HG03064 (cell line): ENCODE results near the gene DENND1A.

Experiments
- ATAC-seq: cut with Tn5 transposase; IDR thresholded peaks from one replicate; pipeline ENCODE4 v1.9.1; 2021; ENCODE audit warnings: low read depth; ENCODE audit not compliant: unreplicated experiment

Gene DENND1A

DNA sequence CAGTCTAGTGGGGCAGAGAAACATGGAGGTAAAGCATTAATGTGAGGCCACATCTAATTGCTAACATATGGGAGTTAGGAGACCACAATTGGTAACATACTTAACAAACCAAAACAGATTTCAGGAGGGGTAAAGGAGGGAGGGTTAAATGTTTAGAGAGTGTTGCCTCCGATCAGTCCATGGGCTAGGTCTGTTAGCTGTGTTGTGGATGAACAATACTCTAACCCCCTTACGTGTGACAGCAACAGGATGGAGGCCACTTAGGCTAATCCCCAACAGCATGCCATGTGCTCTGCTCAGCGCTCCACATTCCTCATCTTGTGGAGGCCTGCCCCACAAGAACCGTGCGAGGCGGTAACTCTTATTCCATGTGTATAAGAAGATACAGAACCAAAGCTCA is 406.9 kb downstream of the DENND1A start:
- ATAC-seq, result no peak

DNA sequence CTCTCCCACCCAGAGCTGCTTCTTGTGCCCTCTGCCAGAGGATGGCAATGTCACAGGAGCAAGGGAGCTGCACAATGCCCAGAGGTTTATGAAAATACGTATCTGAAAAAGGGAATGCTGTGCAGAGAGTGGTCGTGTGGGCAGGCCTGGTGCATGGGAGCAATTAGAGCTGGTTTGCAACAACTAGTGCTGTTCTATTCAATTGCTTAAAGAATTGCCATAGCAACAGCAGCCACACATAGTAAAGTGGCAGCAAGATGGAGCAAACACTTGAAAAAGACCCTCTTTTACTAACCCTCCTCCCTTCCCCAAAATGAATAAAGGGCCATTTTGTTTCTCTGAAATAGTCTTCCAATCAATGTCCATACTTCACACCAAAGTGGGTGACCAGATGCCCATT is 407.7 kb downstream of the DENND1A start:
- ATAC-seq, result no peak

DNA sequence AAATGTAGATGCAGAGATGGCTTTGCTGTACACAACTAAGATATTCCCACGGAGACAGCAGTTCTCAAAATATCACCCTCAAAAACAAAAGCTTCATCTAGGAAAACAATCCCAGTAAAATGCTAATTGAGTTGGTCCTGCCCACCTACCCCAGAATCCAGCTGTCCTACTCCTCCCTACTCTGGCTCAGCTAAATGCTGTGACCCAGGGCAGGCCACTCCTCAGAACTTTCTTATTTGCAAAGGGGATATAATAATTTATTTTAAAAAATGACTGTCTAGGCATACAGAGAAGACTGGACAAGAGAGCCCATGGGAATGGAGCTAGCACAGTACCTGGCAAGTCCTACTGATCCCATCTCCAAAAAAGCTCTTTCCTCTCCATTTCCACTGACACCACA is 411.6 kb downstream of the DENND1A start:
- no peak for ATAC-seq

DNA sequence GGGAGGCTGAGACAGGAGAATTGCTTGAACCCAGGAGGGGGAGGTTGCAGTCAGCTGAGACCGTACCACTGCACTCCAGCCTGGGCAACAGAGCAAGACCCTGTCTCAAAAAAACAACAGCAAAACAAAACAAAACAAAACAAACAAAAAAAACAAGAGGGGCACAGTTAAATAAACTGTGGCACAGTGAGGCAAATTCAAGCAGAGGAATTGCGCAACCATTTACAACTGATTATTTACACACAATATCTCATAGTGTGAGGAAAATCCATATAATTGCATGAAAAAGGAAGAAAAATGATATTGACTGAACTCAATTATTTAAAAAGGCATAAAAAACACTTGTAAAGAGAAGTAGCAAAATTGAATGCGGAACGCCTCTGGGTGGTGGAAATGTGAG is 412.4 kb downstream of the DENND1A start:
- ATAC-seq, result no peak

DNA sequence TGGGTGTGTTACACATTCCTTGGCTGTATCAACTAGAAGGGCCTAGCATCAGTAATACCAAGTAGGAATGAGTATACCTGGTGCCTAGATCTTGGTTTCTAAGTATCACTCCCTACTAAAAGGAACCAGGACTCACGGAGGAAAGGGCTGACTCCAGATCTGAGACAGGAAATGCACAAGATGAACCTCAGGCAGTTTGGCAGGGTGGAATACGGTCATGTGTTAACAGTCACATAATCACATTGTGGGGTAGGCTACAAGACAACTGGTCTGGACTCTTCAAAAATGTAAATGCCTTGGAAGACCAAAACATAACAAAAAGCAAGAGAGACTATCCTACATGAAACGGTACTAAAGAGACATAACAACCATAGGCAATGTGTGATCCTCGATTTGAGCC is 415.2 kb downstream of the DENND1A start:
- no peak for ATAC-seq

DNA sequence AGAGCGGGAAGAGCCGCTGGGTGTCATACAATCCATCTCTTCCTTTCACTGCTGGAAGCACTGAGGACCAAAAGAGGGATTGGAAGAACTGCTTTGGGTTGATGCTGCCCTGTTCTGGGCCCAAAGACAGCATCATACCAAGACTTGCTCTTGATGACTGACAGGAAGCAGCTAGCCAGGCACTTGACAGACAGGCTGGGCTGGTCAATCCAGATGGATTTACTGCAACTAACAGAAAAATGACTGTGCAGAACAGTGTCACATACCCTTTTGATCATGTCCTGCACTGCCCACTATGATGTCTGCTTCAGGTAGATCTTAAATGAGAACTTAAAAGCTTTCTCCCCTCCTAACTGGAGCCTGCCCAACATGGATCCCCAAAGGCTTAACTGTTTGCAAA is 416.4 kb downstream of the DENND1A start:
- ATAC-seq, result no peak

DNA sequence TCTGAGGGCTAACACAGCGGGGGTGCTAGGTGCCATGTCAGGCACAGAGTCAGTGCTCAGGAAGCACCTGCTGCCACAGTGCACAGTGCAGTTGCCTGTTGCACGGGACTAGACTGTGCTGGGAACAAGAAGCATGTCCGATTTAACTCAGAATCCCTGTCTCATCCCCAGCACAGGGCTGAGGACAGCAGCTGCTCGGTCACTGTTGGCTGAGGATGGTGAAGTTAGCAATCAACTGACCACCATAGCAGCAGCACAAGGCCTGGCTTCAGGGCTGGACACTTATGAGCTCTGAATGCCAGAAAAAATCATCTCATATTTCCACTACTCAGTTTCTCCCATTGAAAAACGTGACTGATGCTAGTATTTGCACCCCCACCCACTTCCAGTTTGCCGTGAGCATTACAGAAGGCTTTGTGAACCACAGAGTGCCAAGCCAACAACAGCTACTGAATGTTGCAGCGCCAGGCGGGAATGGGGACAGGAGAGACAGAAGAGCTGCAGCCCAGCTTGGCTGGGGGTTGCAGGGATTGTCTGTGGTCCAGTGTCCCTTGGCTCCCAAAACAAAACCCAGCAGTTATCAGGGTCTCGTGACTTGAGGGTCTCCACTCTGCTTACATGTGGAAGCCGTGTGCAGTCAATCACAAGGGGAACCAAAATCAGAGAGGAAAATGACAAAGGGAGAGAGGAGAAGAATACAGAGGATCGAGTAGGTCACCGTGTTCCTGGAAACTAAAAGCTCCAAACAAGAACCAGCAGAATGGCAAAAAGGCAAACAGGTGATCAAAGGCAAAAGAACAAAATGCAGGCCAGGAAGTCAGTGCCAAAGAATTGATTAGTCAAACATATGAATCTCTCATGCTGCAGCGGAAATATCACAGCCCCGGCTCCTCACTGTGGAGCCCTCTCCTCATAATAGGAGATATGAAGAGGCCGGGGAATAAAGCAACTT is 418.3 kb downstream of the DENND1A start:
- ATAC-seq, result no peak

DNA sequence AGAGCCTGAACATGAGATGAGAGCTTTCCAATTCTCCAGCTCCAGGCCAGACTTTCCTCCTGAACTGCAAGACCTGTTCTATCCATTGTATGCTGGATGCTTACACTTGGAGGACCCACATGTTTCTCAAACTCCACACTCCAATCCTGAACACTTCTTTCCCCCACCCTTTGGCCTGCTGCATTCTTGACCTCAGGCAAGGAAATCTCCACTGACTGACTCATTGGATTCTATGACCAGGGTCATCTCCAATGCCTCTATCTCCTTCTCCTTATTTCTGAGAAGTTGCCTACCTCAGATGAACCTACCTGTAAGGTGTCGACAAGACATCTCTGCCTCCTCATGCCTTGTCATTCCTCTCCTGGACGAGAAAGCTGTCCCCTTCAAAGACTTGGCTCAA is 420.3 kb downstream of the DENND1A start:
- no peak for ATAC-seq

DNA sequence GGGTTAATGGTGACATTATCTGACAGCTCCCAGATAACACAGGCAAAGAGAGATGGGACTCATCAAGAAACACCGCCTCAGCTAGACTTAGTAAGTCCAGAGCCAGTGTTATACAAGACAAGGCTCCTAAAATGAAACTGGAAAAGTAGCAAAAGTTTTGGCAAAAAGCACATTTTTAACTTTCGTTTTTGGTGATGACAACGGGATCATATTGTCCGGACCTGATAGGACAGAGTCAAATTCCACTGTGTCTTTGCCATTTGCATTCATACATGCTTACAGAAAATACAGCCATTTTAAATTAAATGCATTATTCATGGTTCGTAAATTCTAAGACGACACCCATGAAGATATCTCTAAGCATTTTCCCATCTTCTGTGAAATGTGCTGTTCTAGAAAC is 421.9 kb downstream of the DENND1A start:
- ATAC-seq, result no peak

DNA sequence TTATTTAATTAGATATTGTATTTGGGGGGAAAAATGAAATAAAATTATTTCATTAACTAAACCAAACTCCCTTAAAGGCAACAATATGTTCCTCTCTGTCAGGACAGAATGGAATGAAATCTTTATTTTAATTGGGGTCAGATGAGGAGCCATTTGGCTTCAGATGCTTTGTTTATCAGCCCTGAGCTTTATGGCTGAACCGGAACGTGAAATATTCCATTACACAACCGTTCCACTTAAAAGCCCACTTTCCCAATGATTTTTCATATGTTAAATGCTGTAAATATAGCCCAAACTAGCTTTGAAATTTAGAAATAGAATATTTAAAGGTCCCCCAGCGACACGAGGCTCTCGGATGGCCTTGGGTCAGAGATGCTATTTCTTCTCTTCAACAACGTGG is 424.4 kb downstream of the DENND1A start:
- no peak for ATAC-seq

DNA sequence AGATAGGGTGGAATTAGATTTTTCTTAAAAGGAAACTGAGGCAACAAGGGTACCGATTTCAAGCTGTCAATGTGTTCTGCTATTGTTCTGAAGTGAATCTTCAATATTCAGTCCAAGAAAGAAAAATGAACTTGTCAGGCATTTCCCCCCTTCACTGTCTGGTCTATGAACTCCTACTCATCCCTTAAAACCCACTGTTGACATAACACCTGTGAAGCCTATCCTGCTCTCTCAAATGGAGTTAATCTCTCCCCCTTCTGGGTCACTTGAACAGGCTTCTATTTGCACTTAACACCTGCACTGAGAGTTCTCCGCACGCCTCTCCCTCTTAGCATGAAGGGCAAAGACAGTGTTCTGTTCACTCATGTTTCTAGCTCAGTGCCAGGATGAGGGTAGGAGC is 429.6 kb downstream of the DENND1A start:
- no peak for ATAC-seq

DNA sequence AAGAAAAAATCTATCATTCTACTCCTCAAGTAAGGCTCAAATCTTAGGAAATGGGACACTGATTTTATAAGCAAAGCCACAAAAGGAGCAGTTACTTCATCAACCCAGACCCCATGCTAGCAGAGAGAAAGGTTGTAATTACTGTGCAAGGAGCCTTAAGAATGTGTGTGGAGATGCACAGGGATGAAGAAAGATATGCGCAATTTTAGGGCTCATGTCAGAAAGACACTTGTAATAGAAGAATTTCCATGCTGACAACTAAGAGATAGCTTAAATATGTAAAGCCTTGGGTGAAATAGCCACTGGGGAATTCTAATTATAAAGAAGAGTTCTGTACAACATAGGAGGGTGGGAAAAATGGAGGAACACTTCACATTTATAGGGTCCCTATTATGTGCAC is 432.1 kb downstream of the DENND1A start:
- no peak for ATAC-seq

DNA sequence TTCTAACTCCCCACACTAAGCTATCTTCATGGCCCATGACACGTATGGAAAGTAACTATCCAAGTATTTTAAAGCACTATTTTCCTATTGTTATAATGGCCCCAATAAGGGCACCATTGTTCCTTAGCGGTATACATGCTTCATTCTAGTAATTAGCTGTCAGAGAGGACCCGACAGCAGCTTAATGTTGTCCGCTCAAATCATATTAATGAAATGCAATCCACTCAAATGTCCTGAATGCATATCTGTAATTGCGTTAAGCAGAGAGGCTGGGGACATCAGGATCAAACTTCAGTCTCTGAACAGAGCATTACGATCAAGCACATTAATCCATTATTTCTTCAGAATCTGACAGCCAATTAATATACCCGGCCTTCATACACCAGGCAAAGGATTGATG is 434.2 kb downstream of the DENND1A start:
- ATAC-seq, result no peak

DNA sequence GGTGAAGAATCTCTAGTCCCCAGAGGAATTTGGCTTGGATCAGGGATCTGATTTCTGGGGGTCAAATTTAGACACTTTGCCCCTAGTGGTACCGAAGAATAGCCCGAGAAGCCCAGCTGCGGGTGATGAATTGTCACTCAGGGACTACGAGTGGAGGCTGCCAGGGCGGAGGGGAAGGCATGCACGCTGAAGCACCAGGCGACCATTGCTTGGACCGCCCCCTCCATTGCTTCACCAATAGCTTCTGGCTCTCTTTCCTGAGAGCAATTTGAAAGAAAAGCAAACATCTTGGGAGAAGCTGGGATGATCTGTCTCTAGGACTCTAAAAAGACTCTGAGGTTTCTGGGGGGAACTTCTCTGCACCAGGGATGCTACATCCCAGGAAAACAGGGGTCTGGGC is 436.3 kb downstream of the DENND1A start:
- ATAC-seq, result no peak

DNA sequence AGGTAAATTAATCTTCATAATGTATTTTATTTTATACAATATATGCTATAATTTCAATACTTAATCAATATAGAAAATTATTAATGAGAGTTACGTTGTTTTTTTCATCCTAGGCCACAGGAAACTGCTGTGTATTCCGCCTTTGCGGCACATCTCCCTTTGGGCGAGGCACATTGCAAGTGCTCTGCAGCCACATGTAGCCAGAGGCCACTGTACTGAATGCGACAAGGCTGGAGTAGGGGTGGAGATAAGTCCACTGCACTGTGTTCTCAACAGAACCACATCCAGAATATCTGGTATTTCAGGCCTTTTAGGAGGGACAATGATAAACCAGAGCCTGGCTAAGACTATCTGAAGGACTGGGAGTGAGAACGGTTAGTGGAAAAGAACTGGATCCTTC is 439.2 kb downstream of the DENND1A start:
- no peak for ATAC-seq

DNA sequence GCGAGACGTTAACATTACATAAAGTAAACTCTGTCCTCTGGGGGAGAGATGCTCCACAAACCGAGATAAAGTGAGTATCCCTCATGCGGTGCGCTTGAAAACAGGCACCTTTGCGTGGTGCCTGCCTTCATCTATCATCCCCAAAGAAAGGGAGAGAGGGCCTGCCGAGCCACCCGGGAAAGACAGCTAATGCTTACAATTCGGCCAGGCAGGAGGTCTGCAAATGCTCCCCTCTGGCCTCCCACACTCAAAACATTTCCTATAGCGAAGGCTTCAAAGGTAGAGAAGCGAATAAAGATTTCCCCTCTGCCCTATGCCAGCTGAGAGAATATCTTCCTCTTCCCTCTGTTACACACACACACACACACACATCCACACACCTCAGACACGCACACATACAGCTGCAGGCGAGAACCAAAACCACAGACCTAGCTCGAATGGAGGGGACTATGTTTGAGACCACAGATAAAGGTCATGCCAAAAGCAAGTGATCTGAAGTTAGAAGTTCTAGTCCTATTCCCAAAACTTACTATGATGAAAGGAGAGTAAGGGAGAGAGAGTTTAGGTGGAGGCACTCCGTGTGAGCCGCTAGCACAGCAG is 441.1 kb downstream of the DENND1A start:
- ATAC-seq, result no peak

DNA sequence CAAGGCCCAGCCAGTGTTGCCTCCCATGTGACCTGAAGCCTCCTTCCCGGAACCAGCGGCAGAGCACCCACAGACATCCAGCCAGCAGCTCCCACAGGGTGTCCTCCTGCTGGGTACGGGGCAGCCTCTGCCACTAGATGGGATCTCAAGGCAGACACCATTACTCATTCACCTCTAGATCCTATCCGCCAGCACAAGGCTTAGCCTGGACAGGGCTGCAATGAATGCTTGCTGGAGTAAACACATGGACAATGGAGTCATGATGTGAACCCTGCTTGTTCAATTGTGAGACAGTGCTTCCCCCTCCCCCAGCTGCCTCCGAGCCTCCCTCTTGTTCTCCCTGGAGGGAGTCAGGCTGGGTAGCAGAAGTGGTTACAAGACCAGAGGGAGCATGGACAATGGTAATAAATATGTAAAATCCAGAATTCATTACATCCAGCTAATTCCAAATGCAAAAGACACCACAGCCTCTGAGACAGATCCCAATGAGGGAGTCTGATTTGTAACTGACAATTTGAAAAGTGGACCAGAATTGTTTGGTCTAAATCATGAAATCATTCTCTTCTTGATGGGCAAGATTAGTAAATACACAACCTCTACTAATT is 441.9 kb downstream of the DENND1A start:
- no peak for ATAC-seq

DNA sequence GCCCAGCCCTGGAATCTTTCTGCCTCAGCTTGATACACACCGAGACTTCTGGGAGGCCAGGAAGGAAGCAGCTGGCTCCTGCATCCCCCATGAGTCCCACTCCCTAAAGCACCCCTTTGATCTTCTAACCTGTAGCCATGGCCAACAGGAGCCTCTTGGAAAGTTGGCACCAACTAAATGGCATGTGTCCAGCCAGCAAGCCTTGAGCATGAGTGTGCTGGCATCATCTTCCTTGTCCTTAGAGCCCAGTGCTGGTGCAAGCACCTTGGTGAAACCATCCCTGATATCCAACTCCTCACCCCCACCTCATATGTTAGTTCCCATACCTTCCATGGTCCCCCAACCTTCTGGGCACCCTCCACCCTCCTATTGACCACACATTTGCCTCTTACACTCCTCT is 443.5 kb downstream of the DENND1A start:
- no peak for ATAC-seq

DNA sequence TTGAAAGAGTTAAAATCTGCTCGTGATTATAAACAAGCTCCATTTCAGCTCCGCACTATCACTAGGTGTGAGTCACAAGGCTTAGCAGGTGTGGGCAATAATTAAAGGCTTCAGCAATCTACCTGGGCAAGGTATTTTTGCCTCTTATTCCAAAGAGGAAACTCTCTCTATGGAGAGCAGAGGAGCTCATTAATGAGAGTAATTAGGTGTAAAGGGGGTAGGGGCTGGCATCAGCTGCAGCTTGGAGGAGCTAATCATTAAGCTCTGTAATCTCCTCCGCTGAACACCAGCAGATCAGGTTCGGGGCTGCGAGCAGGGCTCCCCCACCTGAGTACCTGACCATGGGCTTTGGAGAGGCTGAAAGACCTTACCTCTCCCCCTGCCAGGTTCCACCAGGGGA is 444.7 kb downstream of the DENND1A start:
- no peak for ATAC-seq

DNA sequence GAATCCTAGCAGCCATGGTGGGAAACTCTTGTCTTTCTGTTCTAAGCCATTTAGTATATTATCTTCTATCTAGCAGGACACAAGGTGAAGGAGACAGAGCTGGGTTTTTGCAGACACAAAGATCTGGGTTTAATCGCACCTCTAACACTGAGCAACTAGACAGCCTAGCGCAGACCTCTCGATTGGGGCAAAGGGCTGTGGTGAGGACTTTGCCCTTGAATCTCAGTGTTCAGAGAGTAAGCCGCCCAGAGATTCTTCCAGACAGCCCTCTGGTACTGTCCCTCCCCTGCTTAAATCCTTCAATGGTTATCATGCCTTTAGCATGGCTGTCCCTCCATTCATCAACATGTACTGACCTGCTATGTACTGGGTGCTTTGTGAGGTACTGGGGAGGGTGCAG is 445.8 kb downstream of the DENND1A start:
- no peak for ATAC-seq

DNA sequence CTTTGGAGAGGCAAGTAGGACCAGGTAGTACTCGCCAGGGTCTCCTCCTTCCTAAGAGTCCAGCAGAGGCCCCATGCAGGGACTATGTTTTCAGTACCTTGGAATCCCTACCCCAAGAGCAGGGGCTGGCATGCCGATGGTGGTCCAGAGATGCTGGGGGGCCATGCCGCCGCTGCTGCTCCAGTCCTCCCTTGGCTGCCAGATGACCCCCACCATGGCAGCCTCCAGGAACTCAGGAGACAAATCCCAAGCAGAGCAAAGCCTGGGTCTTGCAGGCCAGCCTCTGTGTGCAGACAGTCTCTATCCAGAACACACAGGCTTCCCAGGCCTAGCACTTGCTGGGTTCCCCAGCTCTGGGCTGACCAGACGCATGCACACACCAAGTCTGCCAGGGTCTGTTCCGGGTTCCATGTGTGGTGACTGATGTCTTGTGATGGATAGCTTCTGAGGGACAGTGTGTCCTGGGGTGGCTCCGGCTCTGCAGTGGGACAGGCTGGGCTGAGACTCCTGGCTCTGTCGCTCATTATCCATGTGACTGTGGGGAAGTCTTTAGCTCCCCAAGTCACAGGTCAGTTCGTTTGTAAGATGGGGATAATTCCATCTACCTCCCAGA is 446.6 kb downstream of the DENND1A start:
- no peak for ATAC-seq
